Lower leg skin (tissue), 3 donors: ENCODE data around the gene FAM180B.

ENCODE experiments used
- POLR2A ChIP-seq, 2 donors: fragments of 450-650 bp; IDR thresholded peaks; one replicate each; pipeline ENCODE4 v1.6.1; 2016 to 2017; ENCODE audit warnings: antibody characterized with exemption in 2 of 2, mild to moderate bottlenecking in 1 of 2, moderate library complexity in 1 of 2
- TF ChIP-seq, protein P1 (sequence below), 3 donors: fragments of 450-650 bp; IDR thresholded peaks; one replicate each; pipeline ENCODE4 v1.5.1; 2016; ENCODE audit warnings: antibody characterized with exemption in 3 of 3, mild to moderate bottlenecking in 3 of 3, moderate library complexity in 2 of 3

DNA sequence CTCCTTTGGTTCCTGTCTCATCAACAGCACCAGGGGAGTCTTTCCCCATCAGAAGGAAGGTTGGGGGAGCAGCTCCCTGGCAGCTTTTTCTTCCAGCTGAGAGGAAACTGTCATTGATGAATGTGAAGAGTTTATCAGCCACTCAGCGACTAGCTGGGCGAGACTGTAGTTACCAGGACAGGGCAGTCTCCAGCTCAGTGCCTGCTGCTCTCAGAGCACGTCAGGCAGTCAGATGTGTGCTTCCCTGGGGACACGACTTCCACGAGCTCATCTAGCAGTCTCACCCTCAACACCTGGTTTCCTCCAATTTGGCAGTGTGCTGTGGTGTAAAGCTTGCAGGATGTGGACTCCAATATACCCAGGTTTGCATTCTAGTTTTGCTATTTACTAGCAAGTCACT, 20.3 kb downstream of the FAM180B start:
- TF ChIP-seq, protein P1, sequence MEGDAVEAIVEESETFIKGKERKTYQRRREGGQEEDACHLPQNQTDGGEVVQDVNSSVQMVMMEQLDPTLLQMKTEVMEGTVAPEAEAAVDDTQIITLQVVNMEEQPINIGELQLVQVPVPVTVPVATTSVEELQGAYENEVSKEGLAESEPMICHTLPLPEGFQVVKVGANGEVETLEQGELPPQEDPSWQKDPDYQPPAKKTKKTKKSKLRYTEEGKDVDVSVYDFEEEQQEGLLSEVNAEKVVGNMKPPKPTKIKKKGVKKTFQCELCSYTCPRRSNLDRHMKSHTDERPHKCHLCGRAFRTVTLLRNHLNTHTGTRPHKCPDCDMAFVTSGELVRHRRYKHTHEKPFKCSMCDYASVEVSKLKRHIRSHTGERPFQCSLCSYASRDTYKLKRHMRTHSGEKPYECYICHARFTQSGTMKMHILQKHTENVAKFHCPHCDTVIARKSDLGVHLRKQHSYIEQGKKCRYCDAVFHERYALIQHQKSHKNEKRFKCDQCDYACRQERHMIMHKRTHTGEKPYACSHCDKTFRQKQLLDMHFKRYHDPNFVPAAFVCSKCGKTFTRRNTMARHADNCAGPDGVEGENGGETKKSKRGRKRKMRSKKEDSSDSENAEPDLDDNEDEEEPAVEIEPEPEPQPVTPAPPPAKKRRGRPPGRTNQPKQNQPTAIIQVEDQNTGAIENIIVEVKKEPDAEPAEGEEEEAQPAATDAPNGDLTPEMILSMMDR (IDR thresholded peaks at IDR 0.05): no peak
- no peak for TF ChIP-seq POLR2A (IDR thresholded peaks at IDR 0.05)
